ENCODE data around the gene CACNA2D3. TPM values are rescaled to one million over a fixed set of nuclear protein-coding genes. Genes with fewer than 3 reads are reported as not detected.

CACNA2D3 gene
- total and polyA plus RNA-seq, 9 donors, result 1.4 to 3.1 (median 2.3) TPM

DNA sequence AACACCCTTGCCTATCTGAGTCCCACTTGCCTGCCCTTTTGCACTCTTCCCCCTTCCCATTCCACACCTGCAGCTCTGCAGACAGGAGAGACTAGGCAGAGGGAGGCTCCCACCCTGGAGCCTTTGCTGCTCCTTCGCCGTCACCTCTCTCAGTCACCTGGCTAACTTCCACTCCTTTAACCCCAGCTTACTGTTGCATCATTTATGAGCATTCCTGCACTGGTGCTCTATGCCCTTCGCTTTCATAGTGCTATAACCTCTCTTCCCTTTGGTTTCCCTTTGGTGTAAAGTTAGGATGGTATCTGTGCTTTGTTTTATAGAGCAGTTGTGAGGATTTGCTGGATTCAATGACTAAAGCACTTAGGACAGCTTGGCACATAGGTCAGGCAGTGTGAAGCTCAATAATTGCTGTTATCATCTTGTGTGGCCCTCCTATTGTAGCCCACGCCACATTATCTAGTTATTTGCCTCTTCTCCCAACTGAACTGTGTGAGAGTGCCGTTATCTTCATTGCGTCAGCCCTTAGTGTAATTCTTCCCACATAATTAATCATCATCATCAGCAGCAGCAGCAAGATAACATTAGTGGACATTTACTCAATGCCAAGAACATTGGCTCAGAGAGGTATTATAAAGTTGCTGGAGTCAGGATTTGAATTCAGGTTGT, 253.9 kb downstream of the CACNA2D3 start:
- H3K4me3 ChIP-seq (ENCODE audit: low read length), result no peak overlapping the region
- H3K9me3 ChIP-seq (replicated peaks; ENCODE audit: control insufficient read depth, low read depth, low read length), result no peaks in the 10 kb centered on the region
- H3K36me3 ChIP-seq (ENCODE audit: control insufficient read depth, insufficient read depth, low read length), result no peaks in the 10 kb centered on the region
- no peak for DNase-seq
- peaks cover 2% of the 10 kb centered on the region for H3K4me1 ChIP-seq (ENCODE audit: control insufficient read depth, insufficient read depth, low read length)
- WGBS (ENCODE audit: insufficient coverage), result no CpG with 5 or more reads among the region's 6 CpGs
- no peak overlapping the region for H3K27ac ChIP-seq (ENCODE audit: low read length)
- no peaks in the 10 kb centered on the region for H3K27me3 ChIP-seq (ENCODE audit: control insufficient read depth, insufficient read depth, low read length)

DNA sequence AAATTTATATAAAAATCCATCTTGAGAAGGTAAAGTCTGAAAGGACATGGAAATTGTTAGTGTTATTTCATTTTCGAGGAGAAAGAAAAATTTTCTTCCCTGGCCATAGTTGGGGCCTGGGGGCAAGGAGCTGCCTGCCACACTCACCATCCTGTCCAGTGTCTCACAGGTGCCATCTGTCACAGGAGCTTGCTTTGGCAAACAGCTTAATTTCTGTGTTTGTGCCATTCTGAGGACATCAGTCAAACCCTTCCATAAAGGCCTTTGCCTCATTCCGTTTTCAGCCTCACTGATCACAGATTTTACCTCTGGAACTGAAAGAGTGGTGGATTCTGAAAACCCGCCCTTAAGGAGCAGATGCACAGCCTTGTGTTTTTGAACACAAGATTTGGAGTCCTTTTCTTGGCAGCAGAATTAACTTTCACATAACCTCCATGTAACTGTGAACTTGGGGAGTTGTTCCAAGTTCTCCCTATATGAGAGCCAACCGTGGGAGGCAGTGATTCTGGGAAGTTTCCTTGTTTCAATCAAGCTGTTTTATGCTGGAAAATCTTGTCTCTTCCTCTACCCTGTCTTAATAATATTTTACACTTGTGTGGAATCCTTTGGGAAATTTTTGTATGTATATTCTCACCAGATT, 254.7 kb downstream of the CACNA2D3 start:
- Histone ChIP-seq H3K36me3 (ENCODE audit: control insufficient read depth, insufficient read depth, low read length) (no peaks in the 10 kb centered on the region), H3K4me1 (ENCODE audit: control insufficient read depth, insufficient read depth, low read length) (peaks cover 2% of the 10 kb centered on the region), H3K27ac (ENCODE audit: low read length) (no peak overlapping the region), H3K4me3 (ENCODE audit: low read length) (no peak overlapping the region), H3K27me3 (ENCODE audit: control insufficient read depth, insufficient read depth, low read length) (no peaks in the 10 kb centered on the region), H3K9me3 (replicated peaks; ENCODE audit: control insufficient read depth, low read depth, low read length) (no peaks in the 10 kb centered on the region)
- DNase-seq, result peak; percentile 91
- no CpG with 5 or more reads among the region's 4 CpGs for WGBS (ENCODE audit: insufficient coverage)

DNA sequence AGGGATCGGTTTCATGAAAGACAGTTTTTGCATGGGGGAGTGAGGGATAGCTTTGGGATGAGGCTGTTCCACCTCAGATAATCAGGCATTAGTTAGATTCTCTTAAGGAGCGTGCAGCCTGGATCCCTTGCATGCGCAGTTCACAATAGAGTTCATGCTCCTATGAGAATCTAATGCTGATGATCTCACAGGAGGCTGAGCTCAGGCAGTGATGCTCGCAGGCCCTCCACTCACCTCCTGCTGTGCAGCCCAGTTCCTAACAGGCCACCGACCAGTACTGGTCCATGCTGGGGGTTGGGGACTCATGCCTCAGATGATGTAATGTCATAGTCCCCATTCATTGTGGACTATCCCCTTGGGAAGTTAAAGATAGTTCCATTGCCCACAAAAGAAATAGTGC, 255.8 kb downstream of the CACNA2D3 start:
- 95% methylated on average over 2 of the region's 5 CpGs for WGBS (ENCODE audit: insufficient coverage)
- no peak for DNase-seq
- Histone ChIP-seq H3K9me3 (replicated peaks; ENCODE audit: control insufficient read depth, low read depth, low read length) (no peaks in the 10 kb centered on the region), H3K4me1 (ENCODE audit: control insufficient read depth, insufficient read depth, low read length) (peaks cover 2% of the 10 kb centered on the region), H3K4me3 (ENCODE audit: low read length) (no peak overlapping the region), H3K27me3 (ENCODE audit: control insufficient read depth, insufficient read depth, low read length) (no peaks in the 10 kb centered on the region), H3K36me3 (ENCODE audit: control insufficient read depth, insufficient read depth, low read length) (no peaks in the 10 kb centered on the region), H3K27ac (ENCODE audit: low read length) (no peak overlapping the region)

DNA sequence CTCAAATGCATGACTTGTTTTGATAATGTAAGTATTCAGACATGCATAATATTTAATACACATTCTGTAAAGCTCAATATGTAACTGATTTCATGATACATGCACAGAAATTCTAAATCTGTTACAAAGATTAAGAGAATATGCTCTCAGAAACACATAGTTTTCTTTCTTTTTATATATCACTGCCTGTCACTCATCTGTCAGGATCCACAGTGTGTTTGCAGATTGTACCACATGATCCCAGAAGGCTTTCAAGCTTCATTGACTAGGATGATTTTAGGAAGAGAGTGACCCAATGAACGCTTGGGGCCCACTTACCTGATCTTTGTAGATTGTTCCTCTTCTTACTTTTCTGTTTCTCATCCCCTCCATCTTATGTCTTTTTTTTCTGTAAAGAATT, 261.9 kb downstream of the CACNA2D3 start:
- Histone ChIP-seq H3K36me3 (ENCODE audit: control insufficient read depth, insufficient read depth, low read length) (no peaks in the 10 kb centered on the region), H3K4me1 (ENCODE audit: control insufficient read depth, insufficient read depth, low read length) (no peaks in the 10 kb centered on the region), H3K9me3 (replicated peaks; ENCODE audit: control insufficient read depth, low read depth, low read length) (no peaks in the 10 kb centered on the region), H3K27me3 (ENCODE audit: control insufficient read depth, insufficient read depth, low read length) (no peaks in the 10 kb centered on the region), H3K27ac (ENCODE audit: low read length) (no peak overlapping the region), H3K4me3 (ENCODE audit: low read length) (no peak overlapping the region)
- DNase-seq, result no peak
- whole genome bisulfite sequencing (ENCODE audit: insufficient coverage), result no CpG with 5 or more reads among the region's 1 CpG

DNA sequence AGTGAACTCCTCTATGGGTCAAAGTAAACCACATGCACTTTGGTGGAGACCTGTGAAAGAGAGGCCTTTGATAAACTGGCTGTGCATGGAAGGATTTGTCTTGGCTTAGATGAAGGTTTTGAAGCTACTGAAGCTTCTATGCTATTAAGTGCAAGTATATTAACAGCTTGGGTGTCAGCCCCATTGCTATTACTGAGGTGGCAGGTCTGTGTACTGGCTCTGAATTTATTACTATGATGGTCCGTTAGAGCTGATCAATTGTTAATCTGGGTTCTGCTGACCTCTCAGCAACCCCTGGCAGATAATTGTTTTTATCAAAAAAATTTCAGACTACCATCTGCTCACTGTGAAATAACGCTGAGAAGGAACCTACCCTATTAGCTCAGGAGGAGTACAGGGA, 268.2 kb downstream of the CACNA2D3 start:
- no peaks in the 10 kb centered on the region for H3K27me3 ChIP-seq (ENCODE audit: control insufficient read depth, insufficient read depth, low read length)
- DNase-seq, result no peak
- H3K36me3 ChIP-seq (ENCODE audit: control insufficient read depth, insufficient read depth, low read length), result no peaks in the 10 kb centered on the region
- no CpG with 5 or more reads among the region's 2 CpGs for WGBS (ENCODE audit: insufficient coverage)
- no peak overlapping the region for H3K4me3 ChIP-seq (ENCODE audit: low read length)
- no peak overlapping the region for H3K27ac ChIP-seq (ENCODE audit: low read length)
- H3K9me3 ChIP-seq (replicated peaks; ENCODE audit: control insufficient read depth, low read depth, low read length), result no peaks in the 10 kb centered on the region
- no peaks in the 10 kb centered on the region for H3K4me1 ChIP-seq (ENCODE audit: control insufficient read depth, insufficient read depth, low read length)

DNA sequence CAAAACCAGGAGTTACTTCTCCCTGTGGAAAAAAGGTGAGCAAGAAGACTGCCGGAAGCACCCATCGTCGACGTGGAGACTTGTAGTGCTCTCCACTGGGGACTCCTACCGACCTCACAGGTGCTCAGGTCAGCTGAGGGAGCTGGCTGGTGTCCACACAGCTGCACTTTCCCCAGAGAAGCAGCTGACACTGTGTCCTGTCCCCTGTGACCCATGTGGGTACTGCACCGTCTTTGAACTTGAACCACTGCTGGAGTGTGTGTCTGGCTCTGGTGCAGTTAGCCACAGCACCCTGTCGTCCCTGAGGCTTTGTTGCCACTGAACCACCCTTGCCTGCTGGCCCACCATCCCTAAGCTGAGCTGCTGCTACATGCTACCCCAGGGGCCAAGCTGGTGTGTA, 270.8 kb downstream of the CACNA2D3 start:
- Histone ChIP-seq H3K27me3 (ENCODE audit: control insufficient read depth, insufficient read depth, low read length) (no peaks in the 10 kb centered on the region), H3K27ac (ENCODE audit: low read length) (no peak overlapping the region), H3K9me3 (replicated peaks; ENCODE audit: control insufficient read depth, low read depth, low read length) (no peaks in the 10 kb centered on the region), H3K4me3 (ENCODE audit: low read length) (no peak overlapping the region), H3K36me3 (ENCODE audit: control insufficient read depth, insufficient read depth, low read length) (no peaks in the 10 kb centered on the region), H3K4me1 (ENCODE audit: control insufficient read depth, insufficient read depth, low read length) (no peaks in the 10 kb centered on the region)
- DNase-seq, result no peak
- 55% methylated on average over 6 of the region's 7 CpGs for WGBS (ENCODE audit: insufficient coverage)

DNA sequence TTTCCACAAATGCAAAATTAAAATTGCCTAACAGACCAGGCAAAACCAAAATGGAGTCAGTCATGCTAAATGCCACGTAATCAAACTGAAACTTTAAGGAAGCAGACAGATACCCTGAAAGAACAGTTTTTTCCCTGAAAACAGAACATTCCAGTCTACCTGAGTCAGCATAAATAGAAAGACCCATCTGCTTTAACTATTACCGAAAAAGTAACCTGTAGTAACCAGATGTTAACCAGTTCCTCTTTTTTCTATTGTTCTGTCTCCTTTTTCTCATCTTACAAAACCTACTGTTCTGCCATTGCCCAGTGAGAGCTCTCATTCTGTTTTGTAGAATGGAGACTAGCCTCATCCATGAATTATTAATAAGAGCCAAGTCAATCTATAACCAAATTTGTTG, 286.0 kb downstream of the CACNA2D3 start:
- Histone ChIP-seq H3K9me3 (replicated peaks; ENCODE audit: control insufficient read depth, low read depth, low read length) (no peaks in the 10 kb centered on the region), H3K27ac (ENCODE audit: low read length) (no peak overlapping the region), H3K36me3 (ENCODE audit: control insufficient read depth, insufficient read depth, low read length) (no peaks in the 10 kb centered on the region), H3K4me1 (ENCODE audit: control insufficient read depth, insufficient read depth, low read length) (no peaks in the 10 kb centered on the region), H3K4me3 (ENCODE audit: low read length) (no peak overlapping the region), H3K27me3 (ENCODE audit: control insufficient read depth, insufficient read depth, low read length) (no peaks in the 10 kb centered on the region)
- no peak for DNase-seq
- WGBS (ENCODE audit: insufficient coverage), result 80% methylated on average over 1 of the region's 2 CpGs

DNA sequence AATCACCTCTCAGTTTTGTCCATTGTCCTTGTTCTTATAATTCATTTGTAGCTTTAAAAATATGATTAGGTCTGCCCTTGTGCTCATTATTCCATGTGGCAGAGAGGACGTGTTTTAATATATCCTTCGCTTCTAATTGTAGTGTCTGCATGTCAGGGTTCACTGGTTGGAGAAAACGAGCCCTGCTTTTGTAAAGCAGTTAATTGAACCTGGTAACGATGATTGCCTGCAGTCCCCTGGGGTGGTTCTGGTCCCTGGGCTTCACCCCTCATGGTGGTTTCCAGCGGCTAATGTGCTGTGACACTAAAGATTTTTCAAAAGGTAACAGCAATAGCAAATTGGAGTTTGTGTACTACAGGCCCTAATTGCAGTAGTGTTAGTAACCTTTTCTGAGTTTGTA, 299.6 kb downstream of the CACNA2D3 start:
- DNase-seq, result no peak
- H3K36me3 ChIP-seq (ENCODE audit: control insufficient read depth, insufficient read depth, low read length), result no peaks in the 10 kb centered on the region
- no peak overlapping the region for H3K4me3 ChIP-seq (ENCODE audit: low read length)
- H3K4me1 ChIP-seq (ENCODE audit: control insufficient read depth, insufficient read depth, low read length), result no peaks in the 10 kb centered on the region
- H3K27ac ChIP-seq (ENCODE audit: low read length), result no peak overlapping the region
- no peaks in the 10 kb centered on the region for H3K27me3 ChIP-seq (ENCODE audit: control insufficient read depth, insufficient read depth, low read length)
- H3K9me3 ChIP-seq (replicated peaks; ENCODE audit: control insufficient read depth, low read depth, low read length), result no peaks in the 10 kb centered on the region
- WGBS (ENCODE audit: insufficient coverage), result 71% methylated on average over 5 of the region's 5 CpGs

DNA sequence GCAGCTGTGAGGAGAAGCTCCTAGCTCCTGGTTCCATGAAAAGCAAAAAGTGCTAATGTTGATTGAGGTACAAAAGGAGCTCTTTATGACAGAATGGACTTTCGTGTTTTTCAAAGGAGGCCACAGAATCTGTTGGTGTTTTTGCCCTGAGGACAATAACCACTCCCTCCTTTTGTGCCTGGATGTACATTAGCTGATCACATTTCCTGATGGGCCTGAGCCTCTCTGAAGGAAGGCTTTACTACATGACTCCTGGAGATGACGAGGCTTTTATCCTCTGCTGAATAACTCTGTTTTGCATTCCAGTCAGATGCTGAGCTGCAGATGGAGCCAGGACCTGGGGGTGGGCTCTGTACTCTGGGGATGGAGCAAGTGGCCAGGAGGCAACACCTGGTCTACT, 301.9 kb downstream of the CACNA2D3 start:
- H3K4me1 ChIP-seq (ENCODE audit: control insufficient read depth, insufficient read depth, low read length), result peaks cover 7% of the 10 kb centered on the region
- WGBS (ENCODE audit: insufficient coverage), result 60% methylated on average over 1 of the region's 2 CpGs
- H3K27me3 ChIP-seq (ENCODE audit: control insufficient read depth, insufficient read depth, low read length), result no peaks in the 10 kb centered on the region
- H3K27ac ChIP-seq (ENCODE audit: low read length), result no peak overlapping the region
- no peak overlapping the region for H3K4me3 ChIP-seq (ENCODE audit: low read length)
- no peak for DNase-seq
- no peaks in the 10 kb centered on the region for H3K9me3 ChIP-seq (replicated peaks; ENCODE audit: control insufficient read depth, low read depth, low read length)
- no peaks in the 10 kb centered on the region for H3K36me3 ChIP-seq (ENCODE audit: control insufficient read depth, insufficient read depth, low read length)

DNA sequence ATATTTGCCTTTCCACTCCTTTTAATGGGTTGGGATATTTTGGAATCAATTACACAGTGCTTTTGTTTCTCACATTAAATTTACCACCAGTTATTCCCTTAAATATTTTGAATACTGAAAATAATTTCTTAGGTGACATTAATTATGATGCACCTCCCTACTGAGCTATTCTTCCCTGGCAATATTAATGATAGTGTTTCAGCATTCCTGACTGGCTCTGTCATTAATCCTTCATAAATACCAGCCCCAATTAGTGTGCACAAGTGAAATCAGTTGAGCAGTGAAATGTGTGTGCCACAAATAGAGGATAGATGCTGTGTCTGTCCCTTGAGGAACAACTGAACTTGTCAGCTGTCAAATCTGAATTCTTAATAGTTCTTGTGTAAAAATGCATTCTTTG, 304.0 kb downstream of the CACNA2D3 start:
- no peak for DNase-seq
- H3K27me3 ChIP-seq (ENCODE audit: control insufficient read depth, insufficient read depth, low read length), result no peaks in the 10 kb centered on the region
- no peak overlapping the region for H3K4me3 ChIP-seq (ENCODE audit: low read length)
- no peaks in the 10 kb centered on the region for H3K36me3 ChIP-seq (ENCODE audit: control insufficient read depth, insufficient read depth, low read length)
- no peaks in the 10 kb centered on the region for H3K9me3 ChIP-seq (replicated peaks; ENCODE audit: control insufficient read depth, low read depth, low read length)
- H3K4me1 ChIP-seq (ENCODE audit: control insufficient read depth, insufficient read depth, low read length), result peaks cover 7% of the 10 kb centered on the region
- no peak overlapping the region for H3K27ac ChIP-seq (ENCODE audit: low read length)

DNA sequence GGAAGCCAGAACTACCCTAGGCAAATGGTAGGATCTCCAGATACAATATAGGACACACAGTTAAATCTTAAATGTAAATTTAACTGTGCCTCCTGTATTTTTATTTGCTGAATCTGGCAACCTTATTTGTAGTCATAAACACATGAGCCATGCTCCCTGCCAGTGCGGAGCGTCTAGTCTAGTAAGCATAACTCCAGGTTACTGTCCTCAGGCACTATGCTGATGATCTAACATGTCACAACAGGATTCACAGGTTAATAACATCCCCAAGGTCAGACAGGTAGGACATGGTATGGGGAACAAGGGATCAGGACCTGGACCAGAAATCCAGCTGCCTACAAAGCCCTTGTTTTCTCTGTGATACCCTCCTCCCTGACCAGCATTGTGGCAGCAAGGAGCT, 305.1 kb downstream of the CACNA2D3 start:
- H3K4me3 ChIP-seq (ENCODE audit: low read length), result no peak overlapping the region

More for the DNA sequence above, 305.1 kb downstream of the CACNA2D3 start:
- DNase-seq, result no peak
- H3K36me3 ChIP-seq (ENCODE audit: control insufficient read depth, insufficient read depth, low read length), result no peaks in the 10 kb centered on the region
- no peaks in the 10 kb centered on the region for H3K9me3 ChIP-seq (replicated peaks; ENCODE audit: control insufficient read depth, low read depth, low read length)
- WGBS (ENCODE audit: insufficient coverage), result no CpG with 5 or more reads among the region's 2 CpGs
- no peaks in the 10 kb centered on the region for H3K27me3 ChIP-seq (ENCODE audit: control insufficient read depth, insufficient read depth, low read length)
- H3K4me1 ChIP-seq (ENCODE audit: control insufficient read depth, insufficient read depth, low read length), result peaks cover 7% of the 10 kb centered on the region
- no peak overlapping the region for H3K27ac ChIP-seq (ENCODE audit: low read length)

Measured in muscle of leg (tissue), 11 donors.